Right lung (tissue), 5 donors: ENCODE results near the gene GNLY. TPM values are rescaled to one million over a fixed set of nuclear protein-coding genes. Genes with fewer than 3 reads are reported as not detected.

Experiments used
- DNase-seq, 2 donors: peaks; one replicate each; pipeline ENCODE4 v3.0.0-alpha.2; 2013
- polyA plus RNA-seq, 5 donors: library from polyadenylated mRNA; unstranded; fragments of 120-200 nt; gene quantifications; one replicate each; pipeline versions ENCODE4 v1.2.1 to v1.2.3, GENCODE V29; 2013; ENCODE audit warnings: inconsistent platforms in 1 of 5, low replicate concordance in 1 of 5; ENCODE audit not compliant: insufficient read length in 5 of 5, insufficient read depth in 1 of 5

The GNLY gene
- polyA plus RNA-seq, 5 donors = 1.7 to 6.2 (median 2.2) TPM

DNA sequence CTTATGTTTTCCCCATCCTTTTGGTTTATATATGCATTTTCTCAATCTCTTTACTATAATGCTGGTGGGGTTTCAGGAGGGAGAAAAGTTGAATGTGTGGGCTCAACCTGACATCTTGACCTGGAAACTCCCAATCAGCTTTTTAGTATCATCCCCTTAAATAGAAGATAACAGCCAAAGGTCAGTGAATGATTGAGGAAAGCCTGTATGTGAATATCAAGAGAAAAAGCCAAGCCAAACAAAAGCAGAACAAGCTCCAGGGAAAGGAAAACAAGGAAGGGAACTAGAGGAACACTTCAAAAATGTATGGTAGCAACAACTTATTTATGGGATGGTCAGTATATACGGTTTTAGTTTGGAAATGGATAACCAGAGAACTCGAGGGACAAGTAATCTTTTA lies 31.3 kb downstream of the GNLY start:
- no peak for DNase-seq

- DNase-seq = no peak
Observed at GRCh38 chr2:85727798-85728197, 33.6 kb downstream of the GNLY start.

GRCh38 chr2:85728342-85728741 lies 34.2 kb downstream of the GNLY start:
- DNase-seq = no peak

DNA sequence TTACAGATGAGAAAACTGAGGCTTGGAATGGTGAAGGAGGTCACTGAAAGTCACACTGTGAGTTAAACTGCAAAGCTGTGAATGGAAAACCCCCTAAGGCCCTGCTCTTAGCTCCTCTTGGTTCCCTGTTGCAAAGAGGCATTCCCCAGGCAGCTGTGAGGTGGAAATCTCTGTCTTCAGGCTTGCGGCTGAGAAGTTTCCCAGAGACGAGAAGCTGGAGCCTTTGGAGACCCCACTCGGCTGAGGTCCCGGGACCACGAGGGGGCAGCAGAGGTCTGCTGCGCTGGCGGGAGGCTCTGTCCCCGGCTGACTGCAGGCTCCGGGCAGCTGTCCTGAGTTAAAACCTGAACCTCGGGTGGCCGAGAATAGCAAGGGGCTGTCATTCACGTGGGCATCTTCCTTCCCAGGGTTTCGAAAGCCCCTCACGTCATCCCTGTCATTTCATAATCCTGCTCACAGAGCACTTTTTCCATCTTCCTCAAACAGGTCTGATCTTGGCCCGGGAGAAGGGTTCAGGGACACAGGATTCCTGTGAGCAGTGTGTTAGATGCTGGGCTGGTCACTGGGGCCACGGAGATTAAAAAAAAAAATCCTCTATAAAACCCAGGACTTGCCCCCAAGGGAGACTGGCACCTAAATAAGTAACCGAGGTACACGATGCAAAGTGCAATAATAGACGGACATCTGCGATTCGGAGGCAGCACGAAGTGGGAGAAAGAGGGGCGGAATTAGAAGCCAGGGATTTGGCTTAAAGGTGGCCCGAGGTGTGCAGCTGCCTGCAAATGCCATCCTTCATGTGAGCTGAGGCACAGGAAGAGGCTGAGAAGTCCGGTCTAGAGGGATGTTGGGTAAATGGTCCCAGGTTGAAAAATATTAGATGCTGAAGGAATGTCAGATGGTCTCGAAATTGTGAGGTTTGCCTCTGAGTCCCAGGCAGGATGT lies 35.0 kb downstream of the GNLY start:
- DNase-seq = peak; percentile 82 to 86

DNA sequence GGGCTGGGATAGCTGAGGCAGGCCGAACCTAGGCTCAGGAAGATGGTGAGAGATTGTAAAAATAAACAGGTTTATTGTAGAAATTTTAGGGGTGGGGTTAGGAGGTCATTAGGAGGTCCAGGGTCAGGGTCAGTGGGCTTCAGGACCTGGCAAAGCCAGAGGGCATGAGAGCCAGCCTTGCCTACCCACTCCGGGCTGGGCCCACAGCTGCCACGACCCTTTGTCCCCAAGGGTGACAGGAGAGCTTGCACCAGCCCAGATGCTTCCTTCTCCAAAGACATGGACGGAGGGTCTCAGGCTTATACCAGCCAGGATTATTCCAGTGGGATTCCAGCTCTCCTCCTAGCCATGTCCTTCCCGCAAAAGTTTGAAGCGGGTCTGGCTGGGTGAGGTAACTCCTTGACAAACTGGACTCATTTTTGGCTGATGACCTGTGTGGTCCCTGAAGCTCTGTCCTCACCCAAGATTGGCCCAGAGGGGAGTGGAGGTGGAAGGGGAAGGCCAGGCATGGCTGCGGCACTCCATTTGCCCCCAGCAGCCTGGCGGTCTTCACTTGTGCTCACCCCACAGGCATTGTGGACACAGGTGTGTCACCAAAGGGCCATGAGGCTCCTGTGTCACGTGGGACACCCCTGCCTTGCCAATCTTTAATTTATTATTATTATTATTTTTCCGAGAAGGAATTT lies 35.8 kb downstream of the GNLY start:
- no peak for DNase-seq

DNA sequence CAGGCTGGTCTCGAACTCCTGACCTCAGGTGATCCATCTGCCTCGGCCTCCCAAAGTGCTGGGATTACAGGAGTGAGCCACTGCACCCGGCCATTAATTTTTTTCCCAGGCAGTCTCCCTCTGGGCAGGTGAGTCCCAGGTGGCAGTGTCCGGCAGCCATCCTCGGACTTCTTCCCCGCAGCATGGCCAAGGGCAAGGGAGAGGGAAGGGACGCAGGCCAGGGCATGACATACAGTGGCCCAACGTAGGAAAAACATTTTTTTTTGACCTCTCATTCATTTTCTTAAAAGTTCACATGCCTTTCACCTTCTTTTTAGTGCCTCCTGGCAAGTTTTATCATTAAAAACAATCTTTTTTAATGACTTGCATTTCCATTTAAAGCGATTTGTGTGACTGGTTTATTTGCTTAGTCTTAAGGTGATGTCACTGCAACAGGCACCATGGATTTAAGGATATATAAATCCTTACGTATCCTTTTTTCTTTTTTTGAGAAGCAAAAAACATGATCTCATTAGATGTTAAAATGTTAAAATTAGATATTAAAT lies 36.6 kb downstream of the GNLY start:
- no peak for DNase-seq

GRCh38 chr2:85731606-85732005 lies 37.4 kb downstream of the GNLY start:
- DNase-seq = no peak

- DNase-seq = no peak
Observed at GRCh38 chr2:85732467-85733120, 38.4 kb downstream of the GNLY start.

DNA sequence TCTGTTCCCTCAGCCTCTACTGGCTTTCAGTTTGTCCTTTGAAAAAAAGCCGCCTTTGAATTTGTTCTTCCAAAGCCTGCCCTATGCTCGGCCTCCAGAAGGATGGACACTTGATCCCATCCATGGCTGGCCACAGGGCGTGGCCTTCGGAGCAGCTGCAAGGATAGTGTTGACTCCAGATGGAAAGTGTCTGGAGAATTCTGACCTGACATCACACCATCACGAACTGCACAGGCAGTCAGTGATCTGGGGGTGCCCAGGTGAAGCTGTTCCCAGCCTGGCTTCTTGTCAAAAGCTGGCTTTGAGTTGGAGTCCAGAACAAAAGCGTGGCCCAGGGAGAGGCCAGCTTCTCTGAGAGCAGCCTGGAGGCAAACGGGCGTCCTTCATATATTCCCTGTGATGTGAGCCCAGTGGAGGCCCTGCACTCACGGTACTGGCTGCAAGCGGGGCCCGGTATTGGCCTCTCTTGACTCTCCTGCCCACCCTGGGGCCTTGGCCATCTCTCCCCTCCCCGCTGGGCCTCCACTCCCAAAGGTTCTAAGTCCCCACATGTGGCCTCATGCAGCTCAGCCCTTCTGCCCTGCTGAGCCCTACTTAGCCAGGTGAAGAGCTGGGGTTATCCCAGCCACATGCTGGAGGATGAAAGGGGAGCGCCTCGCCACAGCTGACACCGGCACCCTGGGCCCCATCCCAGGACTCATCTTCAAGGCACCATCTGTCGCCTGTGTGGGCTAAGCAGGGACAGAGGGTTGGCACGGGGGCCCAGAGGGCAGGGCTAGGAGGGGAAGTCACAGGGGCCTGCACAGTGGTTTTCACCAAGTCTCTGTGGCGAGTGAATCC lies 39.2 kb downstream of the GNLY start:
- no peak for DNase-seq

GRCh38 chr2:85734015-85734414 lies 39.9 kb downstream of the GNLY start:
- no peak for DNase-seq

DNA sequence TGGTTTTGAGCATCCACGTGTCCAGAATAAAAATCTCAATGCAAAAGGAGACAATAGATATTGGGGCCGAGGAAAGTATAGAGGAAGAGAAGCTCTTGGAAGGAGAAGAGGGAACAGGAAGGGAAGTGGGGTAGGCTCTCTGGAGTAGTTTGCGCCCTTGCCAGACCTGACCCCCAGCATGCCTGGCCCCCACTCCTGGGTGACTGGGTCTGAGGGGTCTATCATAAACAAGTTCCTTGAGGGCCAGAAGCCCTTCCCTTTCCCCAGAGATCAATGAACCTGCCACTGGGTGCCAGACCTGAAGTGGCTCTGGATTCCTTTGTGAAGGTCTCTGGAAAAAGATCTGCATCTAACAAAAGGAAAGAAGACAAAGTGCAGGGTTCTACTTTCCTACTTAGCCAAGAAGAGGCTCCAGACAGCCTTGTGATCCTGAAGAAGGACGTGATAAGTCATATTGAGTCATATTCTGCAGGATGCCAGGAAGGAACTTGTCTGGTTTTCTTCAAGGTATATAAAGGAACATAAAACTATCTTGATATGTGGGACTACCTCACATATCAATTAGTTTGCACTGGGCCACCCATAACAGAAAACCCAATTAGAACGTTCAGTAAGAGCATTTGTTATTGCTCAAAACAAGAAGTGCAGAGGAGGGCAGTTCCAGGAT lies 40.9 kb downstream of the GNLY start:
- no peak for DNase-seq

GRCh38 chr2:85735691-85736090 lies 41.5 kb downstream of the GNLY start:
- DNase-seq = no peak

DNA sequence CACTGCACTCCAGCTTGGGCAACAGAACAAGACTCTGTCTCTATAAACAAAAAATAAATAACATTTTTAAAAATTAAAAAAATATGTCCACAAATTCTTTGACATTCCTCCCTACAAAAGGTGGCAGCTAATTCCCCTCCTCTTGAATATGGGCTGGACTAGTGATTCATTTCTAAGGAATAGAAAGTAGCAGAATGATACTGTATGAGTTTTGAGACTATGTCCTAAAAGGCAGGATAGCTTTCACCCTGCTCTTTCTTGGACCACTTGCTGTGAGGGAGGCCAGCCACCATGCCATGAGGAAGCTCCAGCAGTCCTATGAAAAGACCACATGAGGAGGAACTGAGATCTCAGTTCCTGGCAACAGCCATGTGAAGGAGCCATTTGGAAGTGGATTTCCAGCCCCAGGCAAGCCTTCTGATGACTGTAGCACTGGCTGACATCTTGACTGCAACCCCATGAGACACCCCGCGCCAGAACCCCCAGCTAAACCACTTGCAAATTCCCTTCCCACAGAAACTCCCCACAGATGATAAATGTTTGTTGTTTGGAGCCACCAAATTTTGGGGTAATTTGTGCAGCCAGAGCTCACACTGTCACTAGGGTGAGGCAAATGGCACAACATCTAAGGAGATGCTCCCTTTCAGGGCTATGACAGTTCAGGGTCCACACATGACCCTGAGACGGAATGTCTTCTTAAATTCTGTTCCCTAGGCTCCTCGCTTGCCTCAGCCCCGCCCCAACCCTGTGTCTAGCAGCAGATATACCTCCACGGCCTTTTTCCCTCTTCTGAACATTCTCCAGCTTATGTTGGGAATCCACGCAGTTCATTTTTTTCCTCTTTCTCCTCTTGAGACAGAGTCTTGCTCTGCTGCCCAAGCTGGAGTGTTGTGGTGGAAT lies 42.5 kb downstream of the GNLY start:
- DNase-seq = no peak

DNA sequence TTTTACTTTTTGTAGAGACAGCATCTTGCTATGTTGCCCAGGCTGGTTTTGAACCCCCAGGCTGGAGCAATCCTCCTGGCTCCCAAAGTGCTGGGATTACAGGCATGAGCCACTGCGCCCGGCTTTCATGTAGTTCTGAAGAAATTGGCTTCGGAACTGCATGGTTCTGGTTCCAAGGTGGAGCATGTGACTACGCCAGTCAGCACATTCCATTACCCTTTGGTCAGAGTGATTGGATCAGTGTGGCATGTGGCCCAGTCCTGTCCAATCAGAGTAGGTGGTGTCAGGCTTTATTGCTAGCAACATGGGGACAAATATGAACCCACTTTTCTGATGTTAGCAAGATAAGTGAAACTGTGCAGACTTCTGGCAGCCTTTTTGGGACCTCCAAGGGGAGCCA lies 43.3 kb downstream of the GNLY start:
- DNase-seq = peak in 1 of 2 donors; percentile 68

GRCh38 chr2:85737961-85738360 lies 43.8 kb downstream of the GNLY start:
- DNase-seq = peak; percentile 79 to 81

- no peak for DNase-seq
Observed at GRCh38 chr2:85740193-85740592, 46.0 kb downstream of the GNLY start.

DNA sequence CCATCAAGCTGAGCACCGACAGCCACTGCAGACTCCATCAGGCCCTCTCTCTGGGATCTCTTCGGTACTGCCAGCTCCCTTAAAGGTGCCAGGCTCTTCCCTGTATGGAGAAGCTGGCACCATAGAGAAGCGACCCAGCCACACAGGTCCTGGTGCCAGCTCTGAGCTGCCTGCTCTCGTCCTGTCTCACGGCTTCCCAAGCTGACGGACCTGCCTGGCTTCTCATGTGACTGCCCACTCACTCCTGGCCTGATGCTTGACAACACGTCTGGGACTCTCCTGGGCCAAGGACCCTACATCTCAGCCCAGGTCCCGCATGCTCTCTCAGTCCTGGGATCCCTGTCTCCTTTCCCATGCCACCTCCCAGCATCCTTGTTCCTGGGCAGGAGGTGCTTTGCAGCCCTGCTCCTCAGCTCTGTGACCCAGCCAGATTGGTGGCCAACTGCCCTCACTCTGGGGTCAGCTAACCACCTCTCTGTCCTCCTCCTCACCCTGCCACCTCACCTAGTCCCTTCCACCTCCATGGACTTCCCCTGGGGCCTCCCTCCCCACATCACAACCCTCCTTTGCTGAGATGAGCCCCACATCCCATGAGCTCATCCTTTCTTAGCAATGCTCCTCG lies 47.2 kb downstream of the GNLY start:
- DNase-seq = no peak

GRCh38 chr2:85741833-85742455 lies 47.8 kb downstream of the GNLY start:
- peak in 1 of 2 donors; percentile 74 for DNase-seq
